KOPT-K1 (cell line): ENCODE data around the gene CHST14.

ENCODE experiments used
- H3K27ac ChIP-seq: fragments of 200-600 bp; sonication (generic); 2 replicates; pipeline ENCODE4 v1.5.1; 2016; ENCODE audit warnings: antibody characterized with exemption, mild to moderate bottlenecking, low read depth, low read length; ENCODE audit not compliant: poor library complexity, severe bottlenecking
- H3K36me3 ChIP-seq: fragments of 200-600 bp; sonication (generic); 2 replicates; pipeline ENCODE4 v1.5.1; 2017; ENCODE audit warnings: antibody characterized with exemption, mild to moderate bottlenecking, low read length, moderate library complexity; ENCODE audit not compliant: insufficient read depth
- H3K9me3 ChIP-seq: fragments of 200-600 bp; sonication (generic); 2 replicates; pipeline ENCODE4 v1.5.1; 2017; ENCODE audit warnings: antibody characterized with exemption, low read length, mild to moderate bottlenecking; ENCODE audit not compliant: insufficient read depth, poor library complexity, severe bottlenecking

Gene CHST14

GRCh38 chr15:40487816-40488682 is 17.3 kb downstream of the CHST14 start:
- Histone ChIP-seq H3K9me3 (no peaks in the 10 kb centered on the region), H3K27ac (no peak overlapping the region), H3K36me3 (no peaks in the 10 kb centered on the region)

- Histone ChIP-seq H3K27ac (no peak overlapping the region), H3K9me3 (no peaks in the 10 kb centered on the region), H3K36me3 (no peaks in the 10 kb centered on the region)
These were observed 18.7 kb downstream of the CHST14 start for GRCh38 chr15:40489274-40490175.

GRCh38 chr15:40493089-40493840 is 22.5 kb downstream of the CHST14 start:
- Histone ChIP-seq H3K27ac (no peak overlapping the region), H3K36me3 (no peaks in the 10 kb centered on the region)

GRCh38 chr15:40495516-40495915 is 24.7 kb downstream of the CHST14 start:
- Histone ChIP-seq H3K9me3 (no peaks in the 10 kb centered on the region), H3K36me3 (no peaks in the 10 kb centered on the region), H3K27ac (no peak overlapping the region)

More at GRCh38 chr15:40493089-40493840, 22.5 kb downstream of the CHST14 start:
- no peaks in the 10 kb centered on the region for H3K9me3 ChIP-seq

GRCh38 chr15:40498418-40498817 is 27.6 kb downstream of the CHST14 start:
- no peaks in the 10 kb centered on the region for H3K36me3 ChIP-seq

GRCh38 chr15:40498891-40499290 is 28.1 kb downstream of the CHST14 start:
- Histone ChIP-seq H3K27ac (no peak overlapping the region), H3K9me3 (no peaks in the 10 kb centered on the region), H3K36me3 (no peaks in the 10 kb centered on the region)

More at GRCh38 chr15:40498418-40498817, 27.6 kb downstream of the CHST14 start:
- H3K9me3 ChIP-seq, result no peaks in the 10 kb centered on the region
- H3K27ac ChIP-seq, result no peak overlapping the region

GRCh38 chr15:40499931-40500330 is 29.1 kb downstream of the CHST14 start:
- Histone ChIP-seq H3K27ac (no peak overlapping the region), H3K9me3 (no peaks in the 10 kb centered on the region), H3K36me3 (no peaks in the 10 kb centered on the region)

- H3K27ac ChIP-seq, result no peak overlapping the region
- no peaks in the 10 kb centered on the region for H3K36me3 ChIP-seq
- no peaks in the 10 kb centered on the region for H3K9me3 ChIP-seq
These were observed 30.0 kb downstream of the CHST14 start for GRCh38 chr15:40500568-40501330.

- Histone ChIP-seq H3K27ac (no peak overlapping the region), H3K9me3 (no peaks in the 10 kb centered on the region), H3K36me3 (no peaks in the 10 kb centered on the region)
These were observed 30.7 kb downstream of the CHST14 start for GRCh38 chr15:40501487-40501886.

- Histone ChIP-seq H3K27ac (no peak overlapping the region), H3K36me3 (no peaks in the 10 kb centered on the region)
These were observed 36.3 kb downstream of the CHST14 start for GRCh38 chr15:40506964-40507571.

GRCh38 chr15:40508216-40508615 is 37.4 kb downstream of the CHST14 start:
- no peaks in the 10 kb centered on the region for H3K36me3 ChIP-seq
- H3K27ac ChIP-seq, result no peak overlapping the region
- no peaks in the 10 kb centered on the region for H3K9me3 ChIP-seq

More at GRCh38 chr15:40506964-40507571, 36.3 kb downstream of the CHST14 start:
- no peaks in the 10 kb centered on the region for H3K9me3 ChIP-seq

GRCh38 chr15:40510201-40510600 is 39.4 kb downstream of the CHST14 start:
- no peaks in the 10 kb centered on the region for H3K36me3 ChIP-seq
- no peak overlapping the region for H3K27ac ChIP-seq
- no peaks in the 10 kb centered on the region for H3K9me3 ChIP-seq

- no peak overlapping the region for H3K27ac ChIP-seq
These were observed 40.3 kb downstream of the CHST14 start for GRCh38 chr15:40511093-40511471.

More at GRCh38 chr15:40511093-40511471, 40.3 kb downstream of the CHST14 start:
- H3K36me3 ChIP-seq, result no peaks in the 10 kb centered on the region
- no peaks in the 10 kb centered on the region for H3K9me3 ChIP-seq
